ENCODE measurements around the gene LPP.

The LPP gene

DNA sequence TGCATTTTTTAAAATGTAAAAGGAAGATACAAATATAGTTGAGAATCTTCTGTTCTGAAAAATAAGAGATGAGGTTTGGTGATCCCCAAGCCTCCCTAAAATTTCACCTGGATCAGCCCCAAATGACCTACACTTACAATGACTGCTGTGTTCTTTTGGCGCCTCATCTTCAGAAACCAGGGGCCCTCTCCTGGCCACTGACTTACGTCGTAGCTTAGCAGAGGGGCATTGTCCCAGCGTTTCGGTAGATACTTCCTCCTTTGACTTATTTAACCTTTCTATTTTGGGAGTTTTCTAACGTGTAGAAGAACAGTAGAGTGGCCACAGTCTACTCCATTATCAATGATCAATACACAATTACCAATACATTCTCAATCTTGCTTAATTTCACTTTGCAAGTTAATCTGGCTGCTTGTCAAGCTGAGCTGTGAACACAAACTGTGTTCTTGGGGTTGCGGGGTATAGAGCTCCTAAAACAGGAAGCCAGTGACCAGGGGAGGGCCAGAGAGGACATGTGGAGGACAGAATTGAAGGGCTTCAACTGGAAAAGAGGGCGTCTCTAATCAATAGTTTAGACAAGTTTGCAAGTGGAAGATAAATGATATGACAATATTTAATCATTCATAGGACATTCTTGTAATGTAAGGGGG is 419.5 kb downstream of the LPP start:
- no peak overlapping the region for H3K27ac ChIP-seq (ENCODE audit: low read length)

DNA sequence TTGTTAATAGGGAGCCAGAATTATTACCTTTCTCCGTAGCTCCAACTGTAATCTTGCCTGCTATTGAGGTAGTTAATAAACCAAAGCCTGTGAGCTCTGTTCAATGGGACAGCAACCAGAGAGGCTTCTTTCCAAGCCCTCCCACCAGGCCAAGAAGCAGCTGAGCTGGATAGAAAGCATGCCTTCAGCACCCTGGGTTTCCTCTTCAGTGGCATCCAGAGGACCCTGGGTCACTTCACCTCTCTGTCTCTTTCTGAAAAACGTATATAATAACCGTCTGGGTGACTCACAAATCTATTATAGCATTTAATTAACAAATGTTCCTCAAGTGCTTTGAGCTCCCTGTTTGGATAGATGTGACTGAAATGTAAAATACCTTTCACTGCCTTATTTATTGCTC is 420.0 kb downstream of the LPP start:
- Histone ChIP-seq H3K9ac (ENCODE audit: low read length) (no peak overlapping the region), H3K27me3 (ENCODE audit: control insufficient read depth, insufficient read depth, low read length) (no peaks in the 10 kb centered on the region), H3K36me3 (ENCODE audit: control insufficient read depth, low read depth, low read length) (no peaks in the 10 kb centered on the region), H3K27ac (ENCODE audit: low read length) (no peak overlapping the region), H3K4me1 (ENCODE audit: control insufficient read depth, low read depth, low read length) (no peaks in the 10 kb centered on the region), H3K4me3 (ENCODE audit: low read length) (no peak overlapping the region), H3K9me3 (ENCODE audit: control insufficient read depth, low read depth, low read length) (no peaks in the 10 kb centered on the region)

More for the DNA sequence above, 419.5 kb downstream of the LPP start:
- no peaks in the 10 kb centered on the region for H3K4me1 ChIP-seq (ENCODE audit: control insufficient read depth, low read depth, low read length)
- no peak overlapping the region for H3K4me3 ChIP-seq (ENCODE audit: low read length)
- H3K9me3 ChIP-seq (ENCODE audit: control insufficient read depth, low read depth, low read length), result no peaks in the 10 kb centered on the region
- H3K9ac ChIP-seq (ENCODE audit: low read length), result no peak overlapping the region
- no peaks in the 10 kb centered on the region for H3K27me3 ChIP-seq (ENCODE audit: control insufficient read depth, insufficient read depth, low read length)
- no peaks in the 10 kb centered on the region for H3K36me3 ChIP-seq (ENCODE audit: control insufficient read depth, low read depth, low read length)

DNA sequence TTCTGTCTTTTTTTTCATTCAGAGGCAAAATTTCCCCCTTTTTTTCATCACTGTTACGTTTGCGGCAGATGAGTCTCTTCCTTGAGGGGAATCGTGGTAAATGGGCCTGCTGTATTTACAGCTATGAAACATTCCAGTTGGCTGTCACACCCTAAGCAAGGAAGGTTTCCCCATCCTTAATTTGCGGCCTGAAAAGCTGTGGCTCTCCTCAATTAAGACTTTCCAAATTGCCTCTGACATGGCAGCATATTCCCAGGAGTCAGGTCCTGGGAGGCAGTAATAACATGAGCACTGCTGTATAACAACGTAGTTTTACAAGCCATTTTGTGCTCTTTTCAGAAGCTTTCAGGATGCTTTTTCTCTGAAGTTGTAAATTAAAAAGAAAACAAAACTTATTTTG is 420.9 kb downstream of the LPP start:
- Histone ChIP-seq H3K36me3 (ENCODE audit: control insufficient read depth, low read depth, low read length) (no peaks in the 10 kb centered on the region), H3K9ac (ENCODE audit: low read length) (no peak overlapping the region), H3K4me1 (ENCODE audit: control insufficient read depth, low read depth, low read length) (no peaks in the 10 kb centered on the region), H3K4me3 (ENCODE audit: low read length) (no peak overlapping the region), H3K27ac (ENCODE audit: low read length) (no peak overlapping the region), H3K9me3 (ENCODE audit: control insufficient read depth, low read depth, low read length) (no peaks in the 10 kb centered on the region), H3K27me3 (ENCODE audit: control insufficient read depth, insufficient read depth, low read length) (no peaks in the 10 kb centered on the region)

DNA sequence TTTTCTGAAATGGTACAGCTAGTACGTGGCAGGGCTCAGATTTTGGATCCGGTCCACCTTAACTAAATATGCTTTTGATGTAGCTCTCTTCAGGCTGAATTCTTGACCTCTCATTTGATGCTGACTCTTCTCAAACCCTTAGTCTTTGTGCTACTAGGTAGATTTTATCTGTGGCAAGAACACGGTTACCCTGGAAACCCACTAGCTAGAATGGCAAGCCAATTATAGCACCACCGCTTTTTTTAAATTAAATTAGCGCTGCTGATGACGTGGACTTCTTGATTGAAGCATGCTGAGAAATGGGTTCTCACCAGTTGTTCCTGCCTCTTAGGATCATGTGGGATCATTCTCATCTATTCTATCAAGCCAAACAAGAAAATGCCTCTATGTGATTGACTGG is 421.5 kb downstream of the LPP start:
- no peak overlapping the region for H3K4me3 ChIP-seq (ENCODE audit: low read length)
- H3K27me3 ChIP-seq (ENCODE audit: control insufficient read depth, insufficient read depth, low read length), result no peaks in the 10 kb centered on the region
- no peaks in the 10 kb centered on the region for H3K4me1 ChIP-seq (ENCODE audit: control insufficient read depth, low read depth, low read length)
- H3K27ac ChIP-seq (ENCODE audit: low read length), result no peak overlapping the region
- no peaks in the 10 kb centered on the region for H3K9me3 ChIP-seq (ENCODE audit: control insufficient read depth, low read depth, low read length)
- no peaks in the 10 kb centered on the region for H3K36me3 ChIP-seq (ENCODE audit: control insufficient read depth, low read depth, low read length)
- H3K9ac ChIP-seq (ENCODE audit: low read length), result no peak overlapping the region

DNA sequence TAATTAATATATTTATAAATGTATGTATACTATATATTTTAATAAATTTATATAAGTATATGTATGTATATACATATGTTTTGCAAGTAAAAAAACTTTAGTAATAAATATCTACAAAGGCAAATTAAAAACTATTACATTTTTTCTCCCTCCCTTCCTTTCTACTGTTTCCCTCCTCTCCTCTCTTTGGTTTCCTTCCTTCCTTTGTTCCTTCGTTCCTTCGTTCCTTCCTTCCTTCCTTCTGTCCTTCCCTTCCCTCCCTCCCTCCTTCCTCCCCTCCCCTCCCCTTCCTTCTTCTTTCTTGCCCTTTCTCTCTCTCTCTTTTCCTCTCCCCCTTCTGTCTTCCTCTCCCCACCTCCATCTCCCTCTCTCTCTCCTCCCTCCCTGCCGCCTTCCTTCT is 423.6 kb downstream of the LPP start:
- Histone ChIP-seq H3K27ac (ENCODE audit: low read length) (no peak overlapping the region), H3K9ac (ENCODE audit: low read length) (no peak overlapping the region), H3K4me3 (ENCODE audit: low read length) (no peak overlapping the region), H3K27me3 (ENCODE audit: control insufficient read depth, insufficient read depth, low read length) (no peaks in the 10 kb centered on the region), H3K4me1 (ENCODE audit: control insufficient read depth, low read depth, low read length) (no peaks in the 10 kb centered on the region), H3K36me3 (ENCODE audit: control insufficient read depth, low read depth, low read length) (no peaks in the 10 kb centered on the region), H3K9me3 (ENCODE audit: control insufficient read depth, low read depth, low read length) (no peaks in the 10 kb centered on the region)

DNA sequence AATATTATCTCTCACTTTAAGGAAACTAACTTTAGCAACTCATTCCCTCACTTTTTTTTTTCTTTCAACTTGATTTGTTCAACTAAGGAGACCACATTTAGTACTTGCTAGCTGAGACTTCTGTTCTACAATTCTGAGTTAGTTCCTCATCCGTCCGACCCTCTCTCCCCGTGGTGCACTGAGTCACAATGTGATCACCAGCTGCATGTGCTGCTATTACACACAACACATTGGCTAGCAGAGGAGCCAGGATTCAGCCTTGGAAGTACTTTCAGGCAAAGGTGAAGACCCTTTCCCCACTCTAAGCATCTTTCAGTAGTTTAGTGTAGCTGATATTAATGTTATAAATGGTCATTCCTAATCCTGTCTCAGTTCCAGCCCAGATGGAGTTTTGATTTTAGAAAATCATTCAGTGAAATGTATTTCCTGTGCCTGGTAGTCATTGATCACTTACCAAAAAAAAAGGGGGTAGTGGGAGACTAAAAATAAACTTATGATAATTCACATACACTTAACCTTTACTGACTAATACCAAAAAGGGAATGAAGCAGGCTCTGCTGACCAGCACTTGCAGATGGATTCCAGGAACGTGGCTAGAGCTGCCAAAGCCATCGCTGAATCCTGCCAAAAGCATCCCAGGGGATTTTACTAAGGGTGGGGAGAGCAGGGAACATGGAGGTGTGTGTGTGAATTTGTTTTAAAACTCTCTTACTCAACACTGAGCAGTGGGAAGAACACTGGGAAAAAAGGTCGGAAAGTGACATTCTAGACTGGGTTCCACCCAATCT is 424.8 kb downstream of the LPP start:
- Histone ChIP-seq H3K27ac (ENCODE audit: low read length) (no peak overlapping the region), H3K4me3 (ENCODE audit: low read length) (no peak overlapping the region), H3K4me1 (ENCODE audit: control insufficient read depth, low read depth, low read length) (peaks cover under 1% of the 10 kb centered on the region), H3K27me3 (ENCODE audit: control insufficient read depth, insufficient read depth, low read length) (no peaks in the 10 kb centered on the region), H3K9ac (ENCODE audit: low read length) (no peak overlapping the region), H3K9me3 (ENCODE audit: control insufficient read depth, low read depth, low read length) (no peaks in the 10 kb centered on the region), H3K36me3 (ENCODE audit: control insufficient read depth, low read depth, low read length) (no peaks in the 10 kb centered on the region)

DNA sequence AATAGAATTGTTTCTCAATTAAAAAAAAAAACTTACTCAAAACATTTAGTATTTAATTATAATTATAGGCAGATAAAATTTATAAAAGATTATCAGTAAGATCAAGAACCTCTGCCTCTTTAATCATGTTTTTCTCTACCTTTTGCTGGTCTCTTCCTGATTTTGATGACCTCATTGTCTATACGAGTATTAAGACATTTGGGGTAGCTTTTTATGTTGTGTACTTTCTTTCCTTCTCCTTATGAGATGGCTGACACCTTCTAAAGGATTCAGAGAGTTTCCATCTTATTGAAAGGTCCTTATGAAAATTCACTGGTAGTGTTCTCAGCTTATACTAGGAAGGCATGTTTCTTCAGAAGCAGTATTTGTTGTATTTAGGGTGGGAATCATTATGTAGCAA is 426.3 kb downstream of the LPP start:
- Histone ChIP-seq H3K27ac (ENCODE audit: low read length) (no peak overlapping the region), H3K27me3 (ENCODE audit: control insufficient read depth, insufficient read depth, low read length) (no peaks in the 10 kb centered on the region), H3K9ac (ENCODE audit: low read length) (no peak overlapping the region), H3K36me3 (ENCODE audit: control insufficient read depth, low read depth, low read length) (no peaks in the 10 kb centered on the region), H3K9me3 (ENCODE audit: control insufficient read depth, low read depth, low read length) (no peaks in the 10 kb centered on the region), H3K4me3 (ENCODE audit: low read length) (no peak overlapping the region), H3K4me1 (ENCODE audit: control insufficient read depth, low read depth, low read length) (peaks cover 15% of the 10 kb centered on the region)

DNA sequence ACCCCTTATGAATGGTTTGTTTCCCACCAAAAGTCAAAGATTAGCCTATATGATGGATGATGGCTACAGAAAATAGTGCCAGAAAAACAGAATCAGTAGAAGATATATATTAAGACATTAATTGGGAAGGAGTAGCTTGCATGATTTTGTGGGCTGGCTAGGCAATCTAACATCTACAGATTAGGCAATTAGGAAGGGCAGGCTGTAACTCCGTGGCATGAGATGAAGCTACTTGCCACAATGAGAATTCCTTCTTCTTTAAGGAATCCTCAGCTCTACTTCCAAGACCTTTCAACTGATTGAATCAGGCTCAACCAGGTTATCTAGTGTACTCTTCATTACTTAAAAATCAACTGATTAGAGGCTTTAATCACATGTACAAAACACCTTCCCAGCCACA is 426.7 kb downstream of the LPP start:
- Histone ChIP-seq H3K4me3 (ENCODE audit: low read length) (no peak overlapping the region), H3K9ac (ENCODE audit: low read length) (no peak overlapping the region), H3K36me3 (ENCODE audit: control insufficient read depth, low read depth, low read length) (no peaks in the 10 kb centered on the region), H3K4me1 (ENCODE audit: control insufficient read depth, low read depth, low read length) (peaks cover 16% of the 10 kb centered on the region), H3K27ac (ENCODE audit: low read length) (no peak overlapping the region), H3K27me3 (ENCODE audit: control insufficient read depth, insufficient read depth, low read length) (no peaks in the 10 kb centered on the region), H3K9me3 (ENCODE audit: control insufficient read depth, low read depth, low read length) (no peaks in the 10 kb centered on the region)

DNA sequence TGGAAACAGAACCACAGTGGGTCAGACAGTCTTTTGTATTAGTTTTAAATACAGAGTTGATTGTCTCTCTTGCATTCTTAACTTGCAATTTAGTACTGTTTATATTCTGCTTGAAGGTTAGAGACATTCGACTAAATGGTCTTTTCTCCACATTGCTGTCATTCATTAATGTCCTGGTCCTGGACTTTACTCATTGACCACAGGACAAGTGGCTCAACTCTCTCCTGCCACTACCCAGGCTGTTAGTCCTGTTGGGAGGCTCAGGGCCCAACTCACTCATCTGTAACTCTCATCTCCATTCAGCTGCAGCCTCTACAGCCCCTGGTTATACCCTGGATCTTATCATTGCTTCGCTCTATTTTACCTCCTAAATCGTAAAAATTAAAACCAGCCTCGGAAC is 427.4 kb downstream of the LPP start:
- H3K9me3 ChIP-seq (ENCODE audit: control insufficient read depth, low read depth, low read length), result no peaks in the 10 kb centered on the region
- no peak overlapping the region for H3K27ac ChIP-seq (ENCODE audit: low read length)
- H3K4me3 ChIP-seq (ENCODE audit: low read length), result no peak overlapping the region
- no peak overlapping the region for H3K9ac ChIP-seq (ENCODE audit: low read length)
- no peaks in the 10 kb centered on the region for H3K27me3 ChIP-seq (ENCODE audit: control insufficient read depth, insufficient read depth, low read length)
- peaks cover 16% of the 10 kb centered on the region for H3K4me1 ChIP-seq (ENCODE audit: control insufficient read depth, low read depth, low read length)
- H3K36me3 ChIP-seq (ENCODE audit: control insufficient read depth, low read depth, low read length), result no peaks in the 10 kb centered on the region

DNA sequence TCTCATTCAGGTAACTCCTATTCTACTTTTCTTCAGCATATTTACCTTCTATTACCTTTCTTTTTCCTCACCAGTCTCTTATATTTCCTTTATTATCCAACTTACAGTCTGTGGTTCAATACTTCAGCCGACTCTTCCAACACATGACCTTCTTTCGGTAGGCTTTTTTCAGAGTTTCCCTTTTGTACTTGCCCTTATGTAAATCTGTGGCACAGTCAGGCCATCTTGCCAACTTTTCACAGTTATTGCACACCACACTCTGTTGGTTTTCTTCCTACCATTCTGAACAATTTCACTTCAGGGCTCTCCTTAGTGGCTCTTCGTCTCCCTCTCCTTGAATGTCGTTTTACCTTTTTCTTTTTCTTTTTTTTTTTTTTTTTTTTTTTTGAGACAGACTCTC is 427.8 kb downstream of the LPP start:
- no peak overlapping the region for H3K27ac ChIP-seq (ENCODE audit: low read length)
- no peak overlapping the region for H3K4me3 ChIP-seq (ENCODE audit: low read length)
- H3K9ac ChIP-seq (ENCODE audit: low read length), result no peak overlapping the region
- no peaks in the 10 kb centered on the region for H3K36me3 ChIP-seq (ENCODE audit: control insufficient read depth, low read depth, low read length)
- H3K27me3 ChIP-seq (ENCODE audit: control insufficient read depth, insufficient read depth, low read length), result no peaks in the 10 kb centered on the region
- H3K9me3 ChIP-seq (ENCODE audit: control insufficient read depth, low read depth, low read length), result no peaks in the 10 kb centered on the region
- H3K4me1 ChIP-seq (ENCODE audit: control insufficient read depth, low read depth, low read length), result peaks cover 16% of the 10 kb centered on the region

DNA sequence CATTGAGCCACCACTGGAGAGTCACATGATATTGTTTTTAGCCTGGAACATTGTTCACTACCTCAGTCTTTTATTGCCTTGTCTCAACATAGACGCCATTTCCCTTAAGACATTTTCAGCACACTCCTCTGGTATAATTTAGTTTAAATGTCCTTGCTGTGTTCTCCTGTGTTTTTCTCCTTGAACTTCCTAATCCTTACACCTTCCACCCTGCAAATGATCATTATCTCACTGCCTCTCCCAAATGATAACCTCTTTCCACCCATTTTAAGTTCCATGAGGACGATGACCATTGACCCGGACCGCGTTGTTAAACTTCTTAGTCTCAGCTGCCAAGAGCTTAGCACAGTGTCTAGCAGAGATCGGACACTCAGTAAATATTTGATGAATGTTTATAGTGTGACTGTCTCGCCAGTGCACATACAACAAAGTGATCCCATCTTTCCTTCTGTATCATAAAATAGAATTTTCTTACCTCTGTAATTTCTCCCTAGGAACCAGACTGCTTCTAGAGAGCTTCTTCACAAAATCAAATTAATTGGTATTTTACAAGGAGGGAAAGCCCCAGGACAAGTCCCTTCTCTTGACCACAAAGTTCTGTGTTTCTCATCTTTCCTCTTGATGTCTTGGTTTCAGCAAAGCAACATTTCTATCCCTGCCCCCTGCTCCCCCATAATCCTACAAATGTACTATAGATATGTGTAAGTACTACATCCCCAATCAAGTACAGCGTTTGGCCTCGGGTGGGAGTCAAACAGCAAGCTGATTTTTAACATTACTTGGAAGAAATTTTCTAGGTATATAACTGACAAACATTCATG is 429.6 kb downstream of the LPP start:
- H3K36me3 ChIP-seq (ENCODE audit: control insufficient read depth, low read depth, low read length), result no peaks in the 10 kb centered on the region
- no peak overlapping the region for H3K9ac ChIP-seq (ENCODE audit: low read length)
- no peak overlapping the region for H3K4me3 ChIP-seq (ENCODE audit: low read length)
- peaks cover 16% of the 10 kb centered on the region for H3K4me1 ChIP-seq (ENCODE audit: control insufficient read depth, low read depth, low read length)
- H3K27me3 ChIP-seq (ENCODE audit: control insufficient read depth, insufficient read depth, low read length), result no peaks in the 10 kb centered on the region
- H3K9me3 ChIP-seq (ENCODE audit: control insufficient read depth, low read depth, low read length), result no peaks in the 10 kb centered on the region
- H3K27ac ChIP-seq (ENCODE audit: low read length), result no peak overlapping the region

Measured in iPS-18a (cell line).